ENCODE measurements around the gene SP8. TPM values are rescaled to one million over a fixed set of nuclear protein-coding genes. Genes with fewer than 3 reads are reported as not detected.
"Not testable (repeated sequence)": the region's sequence is repeated elsewhere in the genome, so short reads cannot be mapped to it uniquely, and the experiment has no call there.

The SP8 gene
- total RNA-seq = not detected in 2 replicates

DNA sequence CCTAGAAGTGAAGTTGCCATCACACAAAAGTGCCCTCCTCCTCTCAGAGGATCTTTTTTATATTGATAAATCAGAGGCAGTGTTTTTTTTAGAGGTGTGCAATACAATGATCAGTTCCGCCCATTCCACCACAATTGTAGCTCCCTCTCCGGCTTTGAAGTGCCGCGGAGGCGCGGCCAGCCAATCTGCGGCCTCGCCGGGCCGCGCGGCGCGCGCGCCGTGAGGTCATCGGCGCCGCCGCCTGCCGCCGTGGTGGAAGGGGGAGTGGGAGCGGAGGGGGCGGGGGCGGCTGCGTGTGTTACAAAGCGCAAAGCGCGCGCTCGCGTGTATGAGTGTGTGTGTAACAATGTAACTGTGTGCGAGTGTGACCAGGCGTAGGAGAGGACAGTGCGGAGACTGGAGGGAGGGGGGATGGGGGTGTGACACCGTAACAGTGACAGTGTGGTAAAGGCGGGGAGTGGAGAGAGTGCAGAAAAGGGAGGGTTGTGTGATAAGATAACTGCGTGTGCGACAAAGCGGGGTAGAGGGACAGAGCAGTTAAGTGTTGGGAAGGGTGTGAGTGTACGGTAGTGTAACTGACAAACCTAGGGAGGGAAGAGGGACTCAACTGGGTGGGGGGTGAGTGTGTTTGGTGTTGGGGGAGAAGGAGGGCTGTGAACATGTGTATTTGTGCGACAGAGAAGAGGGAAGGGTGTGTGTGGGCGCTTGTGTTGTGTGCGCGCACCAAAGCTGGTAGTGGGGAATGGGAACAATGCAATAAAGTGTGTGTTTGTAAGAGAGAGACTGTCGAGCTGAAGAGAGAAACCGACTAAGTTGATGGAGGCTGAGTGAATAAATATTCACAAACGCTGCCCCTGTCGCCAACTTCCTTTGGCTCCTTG, at the start of gene SP8:
SP8 (minus strand) TSS at position 108 of the 881 bp plus-strand sequence; CDS start at position 20, 88 bp downstream.
- peak in 1 of 2 donors; percentile 49 for DNase-seq (ENCODE audit: low read depth in 2 of 2)

DNA sequence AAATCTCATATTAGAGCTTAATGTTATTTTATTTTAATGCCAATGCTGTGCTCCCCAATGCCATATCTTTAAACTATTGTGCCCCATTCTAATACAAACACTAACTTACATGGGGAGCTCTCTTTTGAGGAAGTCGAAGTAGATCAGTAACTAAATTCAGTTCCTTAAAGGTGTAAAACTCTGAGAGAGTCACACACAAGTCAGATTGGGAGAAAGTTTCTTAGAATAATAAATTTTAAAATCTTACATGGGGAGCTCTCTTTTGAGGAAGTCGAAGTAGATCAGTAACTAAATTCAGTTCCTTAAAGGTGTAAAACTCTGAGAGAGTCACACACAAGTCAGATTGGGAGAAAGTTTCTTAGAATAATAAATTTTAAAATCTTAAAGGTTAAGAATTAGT, 49.7 kb upstream of the SP8 start:
- not testable (repeated sequence) for DNase-seq (ENCODE audit: low read depth in 2 of 2)

DNA sequence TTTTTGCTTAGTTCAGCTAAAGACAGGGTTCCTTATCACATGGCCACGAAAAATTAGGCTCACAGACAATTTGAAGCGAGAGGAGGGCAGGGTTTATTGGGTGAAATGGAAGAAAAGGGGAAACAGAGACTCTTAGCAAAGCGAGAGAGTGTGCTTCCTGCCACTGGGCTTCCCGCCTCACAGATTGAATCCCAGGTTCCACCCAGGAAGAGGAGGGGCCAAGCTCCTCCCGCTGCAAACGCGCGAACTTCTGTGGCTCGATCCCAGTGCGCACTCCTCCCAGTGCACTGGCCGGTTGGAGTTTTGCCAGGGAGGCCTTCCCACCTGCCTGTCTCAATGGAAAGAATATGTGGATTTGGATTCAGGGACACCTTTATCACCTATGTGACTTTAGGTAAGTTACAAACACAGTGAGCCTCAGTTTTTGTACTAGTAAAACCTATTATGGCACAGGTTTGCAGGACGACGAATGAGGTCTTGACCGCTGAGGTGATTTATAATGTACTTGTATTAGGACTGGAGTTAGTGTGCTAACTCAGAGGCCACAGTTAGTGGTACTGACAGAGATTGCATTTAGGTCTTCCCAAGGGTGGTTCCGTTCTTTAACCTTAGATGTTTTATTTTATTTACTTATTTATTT, 48.5 kb upstream of the SP8 start:
- no peak for DNase-seq (ENCODE audit: low read depth in 2 of 2)

DNA sequence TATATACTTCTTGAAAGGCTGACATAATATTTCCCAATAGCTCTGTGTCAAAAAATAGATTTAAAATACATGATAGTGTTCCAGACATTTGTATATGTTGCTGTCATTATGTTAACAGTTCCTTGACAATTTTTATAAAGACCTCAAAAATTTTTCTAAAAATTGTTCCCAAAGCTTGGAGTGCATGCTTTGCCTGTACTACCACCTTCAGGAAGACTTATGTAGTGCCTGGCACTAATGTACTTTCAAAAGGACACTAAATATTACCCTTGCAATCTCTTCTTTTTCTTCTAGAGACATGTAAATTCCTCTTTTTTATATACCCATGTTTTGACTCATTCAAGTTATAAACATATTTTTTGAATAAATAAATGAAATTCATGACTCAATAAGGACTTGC, 48.0 kb upstream of the SP8 start:
- no peak for DNase-seq (ENCODE audit: low read depth in 2 of 2)

DNA sequence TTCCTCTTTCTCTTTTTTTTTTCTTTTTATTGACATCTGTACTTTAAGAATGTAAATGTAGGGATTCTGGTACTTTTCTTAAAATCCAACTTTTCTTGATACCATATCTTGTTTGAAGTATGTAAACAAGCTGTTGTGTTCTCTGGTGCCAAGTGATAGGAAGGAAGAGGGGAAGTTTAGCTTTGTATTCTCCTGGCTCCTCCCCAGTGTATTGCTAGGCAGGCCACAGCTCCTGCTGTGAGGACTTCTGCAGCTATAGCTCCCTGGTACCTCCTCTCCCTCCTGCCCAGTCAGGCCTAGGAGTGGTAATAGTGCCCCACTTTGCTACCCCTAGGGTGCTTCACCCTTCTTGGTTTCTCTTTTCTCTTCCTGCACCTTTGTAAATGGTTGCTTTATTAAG, 45.3 kb upstream of the SP8 start:
- DNase-seq (ENCODE audit: low read depth in 2 of 2) = no peak

DNA sequence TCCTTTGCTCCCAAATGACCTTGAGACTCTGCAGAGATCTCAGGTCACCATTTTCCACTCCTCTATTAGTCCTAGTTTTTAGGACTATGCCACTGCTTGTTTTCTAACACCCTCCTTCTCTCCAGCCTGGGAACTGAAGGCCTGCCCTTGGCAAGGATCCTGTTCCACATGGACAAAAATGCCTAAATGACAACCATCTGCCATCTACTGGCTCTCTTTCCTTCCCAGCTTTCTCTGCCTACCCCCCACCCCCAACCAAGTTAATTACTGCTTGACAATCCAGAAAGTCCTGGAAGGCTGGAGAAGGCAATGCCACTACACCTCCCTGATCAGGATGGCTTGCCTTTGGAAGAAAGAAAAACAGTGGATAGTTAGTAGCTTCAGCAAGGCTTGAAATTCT, 44.8 kb upstream of the SP8 start:
- no peak for DNase-seq (ENCODE audit: low read depth in 2 of 2)

DNA sequence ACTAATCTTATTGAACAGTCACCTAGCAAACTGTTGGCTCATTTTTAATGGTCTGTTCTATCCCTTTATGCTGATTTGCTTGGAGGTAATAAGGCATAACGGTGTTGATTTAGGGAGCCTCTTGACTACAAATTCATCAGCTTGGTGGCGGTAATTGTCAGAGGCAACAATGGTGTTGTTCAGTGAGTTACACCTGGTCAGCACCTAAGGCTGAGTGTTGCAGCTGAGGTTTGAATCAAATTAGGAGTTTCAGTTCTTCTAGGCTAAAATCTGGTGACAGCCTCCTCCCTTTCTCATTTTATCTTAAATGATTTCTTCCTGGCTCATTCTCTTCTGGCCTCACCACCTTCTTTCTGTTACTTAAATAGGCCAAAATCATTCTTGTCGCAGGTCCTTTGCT, 42.3 kb upstream of the SP8 start:
- no peak for DNase-seq (ENCODE audit: low read depth in 2 of 2)

DNA sequence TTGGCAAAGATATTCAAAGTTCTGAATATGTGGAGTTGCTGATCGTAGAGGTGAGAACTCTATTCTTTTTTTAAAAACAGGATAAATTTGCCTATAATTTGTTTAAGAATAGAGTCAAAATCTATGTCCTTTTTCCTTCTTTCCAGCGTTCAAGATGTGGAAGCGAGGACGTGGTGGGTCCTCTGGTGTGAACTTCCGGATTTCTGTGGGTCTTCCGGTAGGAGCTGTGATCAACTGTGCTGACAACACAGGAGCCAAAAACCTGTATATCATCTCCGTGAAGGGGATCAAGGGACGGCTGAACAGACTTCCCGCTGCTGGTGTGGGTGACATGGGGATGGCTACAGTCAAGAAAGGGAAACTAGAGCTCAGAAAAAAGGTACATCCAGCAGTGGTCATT, 40.5 kb upstream of the SP8 start:
- no peak for DNase-seq (ENCODE audit: low read depth in 2 of 2)

DNA sequence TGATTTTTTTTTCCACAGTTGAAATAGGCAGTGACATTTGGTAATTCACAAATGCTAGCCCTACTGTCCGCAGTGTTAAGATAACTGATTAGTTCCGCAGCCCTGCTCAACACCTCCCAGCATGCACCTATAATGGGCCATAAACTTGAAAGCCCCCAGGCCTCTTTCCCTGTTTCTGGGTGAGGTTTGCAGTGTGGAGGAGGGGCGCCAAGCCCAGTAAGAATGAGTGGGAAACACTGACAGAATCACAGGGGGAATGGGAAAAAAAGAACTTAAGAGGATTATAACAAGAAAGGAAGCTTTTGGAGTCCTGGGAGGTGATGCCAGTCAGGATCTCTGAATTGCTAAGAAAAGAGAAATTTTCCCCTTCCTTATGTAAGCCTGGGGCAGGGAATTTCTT, 39.6 kb upstream of the SP8 start:
- DNase-seq (ENCODE audit: low read depth in 2 of 2) = no peak

DNA sequence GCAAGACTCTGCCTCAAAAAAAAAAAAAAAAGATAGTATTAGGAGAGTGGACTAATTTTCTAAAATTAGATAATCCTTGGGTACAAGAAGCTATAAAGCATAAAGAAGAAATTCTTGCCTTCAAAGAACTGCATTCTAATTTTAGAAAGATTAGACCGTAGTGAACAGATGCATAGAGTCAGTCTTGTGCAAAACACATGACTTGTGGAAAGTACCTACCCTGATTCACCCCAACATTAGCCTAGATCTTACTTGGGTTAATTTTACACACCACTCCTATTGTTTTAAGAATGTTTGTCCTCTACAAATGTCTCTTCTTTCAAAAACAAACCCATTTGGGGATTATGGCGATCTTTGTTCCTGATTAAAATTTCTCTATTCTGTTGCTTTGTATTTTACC, 38.9 kb upstream of the SP8 start:
- DNase-seq (ENCODE audit: low read depth in 2 of 2) = no peak

DNA sequence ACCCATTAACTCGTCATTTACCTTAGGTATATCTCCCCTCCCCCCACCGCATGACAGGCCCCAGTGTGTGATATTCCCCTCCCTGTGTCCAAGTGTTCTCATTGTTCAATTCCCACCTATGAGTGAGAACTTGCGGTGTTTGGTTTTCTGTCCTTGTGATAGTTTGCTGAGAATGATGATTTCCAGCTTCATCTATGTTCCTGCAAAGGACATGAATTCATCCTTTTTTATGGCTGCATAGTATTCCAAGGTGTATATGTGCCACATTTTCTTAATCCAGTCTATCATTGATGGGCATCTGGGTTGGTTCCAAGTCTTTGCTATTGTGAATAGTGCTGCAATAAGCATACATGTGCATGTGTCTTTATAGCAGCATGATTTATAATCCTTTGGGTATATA, 34.7 kb upstream of the SP8 start:
- DNase-seq (ENCODE audit: low read depth in 2 of 2) = not testable (repeated sequence)

DNA sequence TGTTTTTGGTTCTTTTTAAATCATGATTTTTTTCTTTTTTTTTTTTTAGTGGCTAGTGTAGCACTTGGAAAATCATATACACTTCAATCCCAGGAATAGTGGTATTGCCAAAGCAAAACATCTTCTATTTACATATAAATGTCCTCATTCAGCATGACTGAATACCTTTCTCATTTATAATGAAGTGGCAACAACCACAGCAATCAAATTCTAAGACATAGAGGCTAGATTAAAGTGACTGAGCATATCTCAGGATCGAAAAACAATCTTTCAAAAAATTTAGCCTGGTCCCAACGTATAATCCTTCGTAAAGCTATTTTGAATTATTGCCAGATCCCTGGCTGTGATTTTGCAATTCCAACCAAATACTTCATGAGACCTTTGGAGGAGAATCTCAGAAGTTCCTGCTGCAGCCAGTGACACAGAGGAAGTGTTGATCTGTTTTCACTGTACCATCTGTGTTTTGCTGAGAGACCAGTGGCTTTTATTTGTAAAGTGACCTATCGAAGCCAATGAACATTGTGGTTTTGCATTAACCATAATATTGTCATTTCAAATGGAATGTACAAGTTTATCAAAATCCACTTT, 29.8 kb upstream of the SP8 start:
- no peak for DNase-seq (ENCODE audit: low read depth in 2 of 2)

DNA sequence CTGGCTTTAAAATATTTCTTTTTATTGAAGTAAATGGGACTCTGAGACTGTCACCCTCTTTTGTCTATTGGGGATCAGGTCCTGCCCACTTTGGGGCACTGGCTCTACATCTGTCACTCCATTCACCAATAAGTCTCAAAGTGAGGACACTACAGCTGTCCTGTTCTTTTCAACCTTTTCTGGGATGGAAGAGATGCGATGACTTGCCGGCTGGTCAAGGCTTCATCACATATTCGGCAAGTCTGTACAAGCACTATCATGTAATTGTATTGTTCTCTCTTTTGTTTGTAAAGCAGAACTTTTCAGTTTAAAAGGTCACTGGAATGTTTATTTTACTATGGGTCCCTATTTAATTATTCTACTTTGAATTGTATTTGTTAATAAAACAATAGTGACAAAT, 17.7 kb upstream of the SP8 start:
- no peak for DNase-seq (ENCODE audit: low read depth in 2 of 2)

DNA sequence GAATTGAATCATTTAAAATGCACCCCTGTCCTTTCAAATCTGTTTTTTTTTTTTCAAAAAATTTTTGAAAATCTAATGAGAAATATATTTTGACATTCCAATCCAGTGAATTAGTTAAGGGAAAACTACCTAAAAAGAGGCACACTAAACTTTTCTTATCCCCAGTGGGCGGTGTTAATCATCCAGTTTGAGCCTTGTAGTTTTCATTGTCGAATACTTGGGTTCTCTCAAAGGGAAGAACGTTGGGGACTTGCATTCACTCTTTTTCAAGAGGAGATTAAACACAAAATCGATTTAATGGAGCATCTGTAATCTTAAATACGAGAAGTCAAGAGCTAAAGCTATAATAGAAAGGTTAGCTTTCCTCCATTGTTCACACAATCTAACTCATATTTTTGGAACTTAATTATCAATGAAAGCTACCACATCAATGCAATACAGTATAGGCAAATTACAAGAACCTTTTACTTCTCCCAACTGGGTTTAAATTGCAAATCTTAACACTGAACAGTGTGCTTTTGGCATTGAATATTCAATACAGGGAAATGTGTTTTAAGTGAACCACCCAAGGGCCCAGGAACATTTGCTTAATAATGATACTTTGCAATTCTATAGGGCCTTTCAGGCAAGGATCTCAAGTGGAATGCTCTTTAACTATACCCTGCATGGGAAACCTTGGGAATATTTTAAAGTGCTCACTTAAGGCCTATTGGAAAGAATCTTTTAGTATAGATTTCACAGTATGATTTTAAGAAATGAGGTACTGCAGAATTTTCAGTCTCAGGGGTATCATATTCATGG, 13.1 kb upstream of the SP8 start:
- no peak for DNase-seq (ENCODE audit: low read depth in 2 of 2)

DNA sequence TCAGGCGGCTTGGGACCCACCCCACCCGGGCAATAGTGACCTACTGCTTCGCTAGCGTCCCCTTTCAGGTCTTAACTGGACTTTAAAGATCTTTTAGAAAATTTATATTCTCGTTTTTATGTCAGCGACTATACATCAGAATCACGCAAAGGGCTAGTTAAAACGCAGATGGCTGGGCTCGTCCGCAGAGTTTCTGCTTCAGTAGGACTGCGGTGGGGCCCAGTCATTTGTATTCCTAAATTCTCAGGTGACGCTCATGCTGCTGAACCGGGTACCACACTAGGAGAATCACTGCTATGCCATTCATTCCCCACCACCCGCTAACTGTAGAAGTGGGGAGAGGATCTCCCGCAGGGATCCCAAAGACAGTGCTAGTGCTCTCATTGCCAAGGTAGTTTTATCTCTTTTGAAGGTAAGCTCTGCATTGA, 12.0 kb upstream of the SP8 start:
- DNase-seq (ENCODE audit: low read depth in 2 of 2) = no peak

DNA sequence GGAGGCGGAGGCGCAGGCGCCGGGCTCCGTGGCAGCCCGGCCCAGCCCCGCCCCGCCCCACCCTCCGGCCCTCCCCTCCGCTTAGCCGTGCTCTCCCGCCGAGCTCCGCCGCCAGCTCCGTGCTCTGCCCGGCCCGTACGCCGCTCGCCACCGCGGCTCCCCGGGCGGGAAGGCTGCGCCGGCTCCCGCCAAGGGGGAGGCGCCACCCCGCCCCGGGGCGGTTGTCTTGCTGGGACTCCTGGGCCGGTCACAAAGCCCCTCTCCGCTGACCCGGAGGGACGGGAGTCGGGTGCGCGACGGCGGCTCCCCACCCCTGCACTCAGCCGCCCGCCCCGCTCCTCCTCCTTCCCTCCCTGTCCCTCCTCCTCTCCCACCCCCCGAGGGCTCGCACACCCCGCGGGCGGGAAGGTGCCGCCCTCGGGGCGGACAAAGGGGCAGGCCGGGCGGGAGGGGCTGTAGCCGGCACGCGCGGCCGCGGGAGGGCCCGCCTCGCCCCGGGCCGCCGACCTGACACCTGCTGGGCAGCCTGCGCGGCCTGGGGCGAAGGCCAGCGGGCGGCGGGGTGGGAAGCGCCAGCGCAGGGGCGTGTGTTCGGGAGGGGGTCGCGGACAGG, 11.5 kb upstream of the SP8 start:
- DNase-seq (ENCODE audit: low read depth in 2 of 2) = peak in 1 of 2 donors; percentile 43

DNA sequence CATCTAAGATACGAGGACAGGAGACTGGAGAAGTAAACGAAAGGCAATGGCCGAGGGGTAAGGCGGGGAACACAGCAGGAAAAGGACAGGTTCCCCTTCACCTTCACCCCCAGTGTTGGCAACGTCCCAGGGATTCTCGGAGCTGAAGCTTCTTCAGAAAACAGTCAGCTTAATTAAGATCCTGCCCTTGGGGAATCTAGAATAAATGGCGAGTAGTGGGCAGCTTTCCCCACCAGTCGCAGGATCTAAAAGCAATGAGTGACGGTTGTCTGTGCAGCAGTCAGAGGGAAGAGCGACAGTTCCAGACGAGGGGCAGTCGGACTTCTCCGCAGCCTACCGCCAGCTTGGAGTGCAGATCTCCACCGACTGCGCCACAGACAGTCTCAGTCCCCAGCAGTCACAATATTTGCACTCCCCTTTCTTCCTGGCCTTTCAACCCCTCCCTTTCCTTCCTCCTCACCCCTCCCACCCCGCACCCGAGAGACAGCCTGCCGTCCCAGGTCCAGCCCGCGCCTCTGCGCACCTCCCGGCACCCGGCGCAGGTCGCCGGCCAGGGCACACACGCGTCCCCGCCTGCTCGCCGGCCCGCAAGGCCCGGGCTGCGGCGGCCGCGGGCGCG, 10.9 kb upstream of the SP8 start:
- no peak for DNase-seq (ENCODE audit: low read depth in 2 of 2)

DNA sequence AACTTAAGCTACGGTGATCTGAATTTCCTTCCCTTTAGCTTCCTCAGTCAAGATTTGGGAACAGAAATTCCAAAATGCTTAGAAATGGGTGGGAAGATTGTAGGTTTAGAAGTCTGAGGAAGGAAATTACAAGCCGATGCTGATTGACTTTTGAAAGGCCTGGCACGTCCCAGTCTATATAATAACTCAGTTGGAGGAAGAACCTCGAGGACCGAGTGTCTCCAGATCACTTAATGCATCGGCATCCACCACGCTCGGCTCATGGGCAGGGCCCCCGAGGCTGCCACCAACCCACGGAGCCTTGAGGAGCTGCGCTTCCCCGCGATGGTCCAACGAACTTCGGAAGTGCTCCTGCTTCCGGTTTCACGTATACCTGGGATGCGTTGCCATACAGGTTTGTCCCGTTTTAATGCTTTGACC, 10.4 kb upstream of the SP8 start:
- no peak for DNase-seq (ENCODE audit: low read depth in 2 of 2)

DNA sequence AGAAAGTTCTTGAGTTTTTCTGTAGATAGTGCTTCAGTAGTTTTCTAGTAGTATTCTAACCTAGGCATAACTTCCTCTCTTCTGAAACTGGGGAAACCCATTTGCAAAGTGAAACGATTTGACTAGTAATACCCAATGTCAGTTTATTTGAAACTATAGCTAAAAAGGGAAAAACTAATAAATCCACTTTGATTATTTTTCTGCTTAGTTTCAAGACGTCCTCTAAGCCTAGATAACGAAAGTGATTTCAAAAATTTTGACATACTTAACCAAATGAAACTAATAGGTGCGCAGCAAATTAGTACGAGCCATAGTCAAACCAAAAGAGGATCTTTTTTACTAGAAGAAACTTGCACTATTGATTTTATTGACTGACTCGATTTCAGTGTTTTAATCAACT, 9.8 kb upstream of the SP8 start:
- DNase-seq (ENCODE audit: low read depth in 2 of 2) = no peak

DNA sequence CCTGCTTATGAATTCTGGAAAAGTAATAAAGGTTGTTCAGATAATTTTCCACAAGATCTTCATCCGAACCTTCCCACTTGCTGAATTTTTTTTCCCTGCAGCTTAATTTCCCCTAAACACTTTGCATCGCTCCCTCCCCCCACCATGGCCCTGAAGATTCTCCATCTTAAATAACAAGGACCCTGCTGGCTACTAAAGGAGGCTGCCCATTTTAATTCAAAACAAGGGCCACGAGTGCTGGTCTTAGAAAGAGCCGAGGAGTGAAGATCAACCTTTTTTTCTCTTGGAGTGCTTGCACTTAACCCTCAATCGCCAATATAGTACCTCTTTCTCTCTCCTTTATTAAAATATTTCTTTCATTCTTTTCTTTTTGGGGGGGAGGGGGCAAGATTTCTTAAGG, 9.2 kb upstream of the SP8 start:
- no peak for DNase-seq (ENCODE audit: low read depth in 2 of 2)

DNA sequence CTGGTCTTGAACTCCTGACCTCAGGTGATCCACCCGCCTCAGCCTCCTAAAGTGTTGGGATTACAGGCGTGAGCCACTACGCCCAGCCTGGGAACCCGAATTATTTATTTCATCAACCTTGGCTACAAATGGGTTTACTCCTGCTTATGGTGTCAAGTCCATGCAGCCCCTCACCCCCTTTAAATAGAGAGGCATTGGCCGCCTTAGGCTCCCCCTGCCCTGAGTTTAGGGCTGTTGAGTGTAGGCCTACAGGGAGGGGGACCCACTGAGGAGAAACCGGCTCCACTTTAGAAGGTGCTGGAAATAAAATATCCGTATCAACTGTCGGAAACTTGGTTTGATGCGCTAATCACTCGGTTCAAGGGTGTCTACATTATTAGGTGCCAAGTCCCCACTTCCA, 8.7 kb upstream of the SP8 start:
- DNase-seq (ENCODE audit: low read depth in 2 of 2) = no peak
